Body of pancreas (tissue), 4 donors: ENCODE data around the gene L3MBTL1. TPM values are rescaled to one million over a fixed set of nuclear protein-coding genes. Genes with fewer than 3 reads are reported as not detected.
"Not testable (repeated sequence)": the region's sequence is repeated elsewhere in the genome, so short reads cannot be mapped to it uniquely, and the experiment has no call there.

Experiments used
- ATAC-seq: fragments of 150-250 bp; one replicate; pipeline ENCODE4 v1.9.1; 2016
- DNase-seq, 4 donors: peaks; one replicate each; pipeline ENCODE4 v3.0.0-alpha.2; 2019
- H3K27ac ChIP-seq, 4 donors: fragments of 200-600 bp; sonication (generic); 1 replicate in 3 of 4; 2 replicates in 1 of 4; pipeline versions ENCODE4 v1.5.1 to v1.6.1; 2016 to 2019; ENCODE audit warnings: mild to moderate bottlenecking in 1 of 4, mixed read lengths in 1 of 4, moderate library complexity in 1 of 4
- H3K27me3 ChIP-seq, 2 donors: fragments of 200-600 bp; sonication (generic); one replicate each; pipeline ENCODE4 v1.6.0; 2016; ENCODE audit warnings: mild to moderate bottlenecking in 1 of 2
- H3K36me3 ChIP-seq, 2 donors: fragments of 200-600 bp; sonication (generic); replicated peaks in 1 of 2; 2 replicates each; pipeline ENCODE4 v1.5.1; 2016; ENCODE audit warnings: low read depth in 2 of 2; ENCODE audit not compliant: insufficient read depth in 1 of 2
- H3K4me1 ChIP-seq: fragments of 200-600 bp; sonication (generic); one replicate; pipeline ENCODE4 v1.6.0; 2016
- H3K4me3 ChIP-seq, 2 donors: fragments of 200-600 bp; sonication (generic); 1 replicate in 1 of 2; 2 replicates in 1 of 2; pipeline ENCODE4 v1.5.1; 2016 to 2019
- H3K9me3 ChIP-seq, 3 donors: fragments of 200-600 bp; sonication (generic); 1 replicate in 2 of 3; 2 replicates in 1 of 3; pipeline ENCODE4 v1.5.1; 2016
- CTCF ChIP-seq, 7 experiments: fragments of 450-650 bp in 4 of 7; fragments of 200-600 bp in 3 of 7; sonication (generic) in 3 of 7; IDR thresholded peaks; one replicate each; pipeline ENCODE4 v1.5.1; 2016 to 2019; ENCODE audit warnings: antibody characterized with exemption in 7 of 7
- POLR2A ChIP-seq, 3 donors: fragments of 450-650 bp; IDR thresholded peaks; one replicate each; pipeline ENCODE4 v1.6.1; 2016; ENCODE audit warnings: antibody characterized with exemption in 3 of 3, mild to moderate bottlenecking in 2 of 3
- WGBS, 2 donors: methylation state at CpG; one replicate each; pipeline ENCODE4 v1.1.5; 2017; 5-methylcytosine and 5-hydroxymethylcytosine counted together
- intact Hi-C: fragments of 100-400 bp; cut with DNase I; formaldehyde crosslinking; loops from one replicate; pipeline ENCODE4 v1.15.1; 2023
- small RNA-seq: library from RNA; depleted of rRNA; stranded (forward); fragments of <200 nt; gene quantifications from one replicate; pipeline ENCODE3, GENCODE V24; 2016
- total RNA-seq, 2 donors: library from RNA; depleted of rRNA; stranded (reverse); fragments of >200 nt; gene quantifications; one replicate each; pipeline ENCODE4 v1.1.0, GENCODE V29; 2016

The L3MBTL1 gene
- total RNA-seq, 2 donors from 2014 or later = 4.9 to 10.1 TPM

- Histone ChIP-seq H3K4me3 (no peak overlapping the region), H3K27me3 (no peaks in the 10 kb centered on the region), H3K36me3 (peaks cover 0 to under 1% of the 10 kb centered on the region in 2 donors), H3K9me3 (no peaks in the 10 kb centered on the region), H3K27ac (peak overlapping the region in 2 of 4 donors; percentile 17 to 61), H3K4me1 (peaks cover 60% of the 10 kb centered on the region)
- no peak for DNase-seq
- TF ChIP-seq POLR2A (IDR thresholded peaks at IDR 0.05) (no peak), CTCF (IDR thresholded peaks at IDR 0.05) (no peak)
- no peak for ATAC-seq
- intact Hi-C loops = no loop called here
- WGBS, 2 donors = 80 to 83% methylated on average over 8 of the region's 8 CpGs
These were observed 79.1 kb downstream of the L3MBTL1 start for GRCh38 chr20:43586641-43587040.

- WGBS, 2 donors = 46 to 59% methylated on average over 10 of the region's 10 CpGs
- H3K27me3 ChIP-seq, H3K4me3 ChIP-seq, H3K9me3 ChIP-seq, H3K36me3 ChIP-seq, intact Hi-C loops: not testable (repeated sequence)
- DNase-seq = peak; percentile 26 to 72 (median 64)
- H3K4me1 ChIP-seq = peaks cover 65% of the 10 kb centered on the region
- H3K27ac ChIP-seq = peak overlapping the region in 3 of 4 donors; percentile 61 to 93 (median 80)
- ATAC-seq = peak; percentile 13
These were observed 81.0 kb downstream of the L3MBTL1 start for GRCh38 chr20:43588526-43588925.

- Histone ChIP-seq H3K27ac (peak overlapping the region; percentile 63 to 93 (median 82)), H3K9me3 (no peaks in the 10 kb centered on the region), H3K27me3 (no peaks in the 10 kb centered on the region), H3K4me3 (peak overlapping the region in 1 of 2 donors; percentile 96), H3K4me1 (peaks cover 50% of the 10 kb centered on the region), H3K36me3 (peaks cover 0 to 2% of the 10 kb centered on the region in 2 donors)
- DNase-seq (peak in 2 of 4 donors; percentile 26), ATAC-seq (peak; percentile 0)
- intact Hi-C loops = loop anchor here (10.0 kb wide), 1 partner anchor 55 kb away; no protein-coding TSS in a partner anchor
- no peak for TF ChIP-seq POLR2A (IDR thresholded peaks at IDR 0.05)
- no peak for TF ChIP-seq CTCF (IDR thresholded peaks at IDR 0.05)
- WGBS, 2 donors = 19 to 22% methylated on average over 8 to 9 of the region's 9 CpGs
These were observed 82.5 kb downstream of the L3MBTL1 start for GRCh38 chr20:43590036-43590391.

- DNase-seq (peak; percentile 93 to 96 (median 94)), ATAC-seq (peak; percentile 97)
- Histone ChIP-seq H3K4me1 (peaks cover 50% of the 10 kb centered on the region), H3K27me3 (no peaks in the 10 kb centered on the region), H3K36me3 (peaks cover 0 to 2% of the 10 kb centered on the region in 2 donors), H3K4me3 (peak within 1 kb of the TSS; percentile 88 to 96), H3K9me3 (no peaks in the 10 kb centered on the region), H3K27ac (peak within 1 kb of the TSS; percentile 63 to 93 (median 82))
- TF ChIP-seq POLR2A (IDR thresholded peaks at IDR 0.05) = peak; percentile 20 to 69 (median 65)
- TF ChIP-seq CTCF (IDR thresholded peaks at IDR 0.05) = peak in 1 of 7 experiments; percentile 20
- intact Hi-C loops = loop anchor here (10.0 kb wide), 1 partner anchor 56 kb away; no protein-coding TSS in a partner anchor
- 0% methylated on average over 35 to 62 of the region's 68 CpGs for WGBS, 2 donors
These were observed 83.2 kb downstream of the L3MBTL1 start, which contains the start of gene IFT52 for GRCh38 chr20:43590392-43591303. Gene IFT52 (plus strand): TSS chr20:43590937. CDS start chr20:43594699, 3,762 bp downstream.

Small RNAs within 50 kb of the gene (small RNA-seq; reads per million reads assigned to genes)
- not detected for gene RNU6-1251P

Other genes with a start within 250 kb of the L3MBTL1 start
- gene SRSF6, start 49.8 kb upstream of the L3MBTL1 start, total RNA-seq = 10 to 100 TPM; 58.4 to 90.6 TPM
- gene SGK2, start 51.3 kb downstream of the L3MBTL1 start, total RNA-seq = 10 to 100 TPM; 14.3 to 21.4 TPM
- gene IFT52, start 83.2 kb downstream of the L3MBTL1 start, total RNA-seq = 10 to 100 TPM; 16.3 to 23.4 TPM
- 1 to 10 TPM; 3.0 to 3.6 TPM for gene MYBL2, start 159.4 kb downstream of the L3MBTL1 start, total RNA-seq
- gene GTSF1L, start 219.3 kb downstream of the L3MBTL1 start, total RNA-seq = not detected